ACHN (cell line): ENCODE results near the gene CEP350.
"Not testable (repeated sequence)": the region's sequence is repeated elsewhere in the genome, so short reads cannot be mapped to it uniquely, and the experiment has no call there.

ENCODE experiments used
- DNase-seq: peaks from one replicate; pipeline ENCODE4 v3.0.0-alpha.2; 2015
- in situ Hi-C: cut with HindIII; loops from 2 replicates; pipeline ENCODE4 v1.10.0; 2017; ENCODE audit warnings: low sequenced_read_pairs, low pct_ligation_motif_present, low pct_unique_long_range_greater_than_20kb

The CEP350 gene

DNA sequence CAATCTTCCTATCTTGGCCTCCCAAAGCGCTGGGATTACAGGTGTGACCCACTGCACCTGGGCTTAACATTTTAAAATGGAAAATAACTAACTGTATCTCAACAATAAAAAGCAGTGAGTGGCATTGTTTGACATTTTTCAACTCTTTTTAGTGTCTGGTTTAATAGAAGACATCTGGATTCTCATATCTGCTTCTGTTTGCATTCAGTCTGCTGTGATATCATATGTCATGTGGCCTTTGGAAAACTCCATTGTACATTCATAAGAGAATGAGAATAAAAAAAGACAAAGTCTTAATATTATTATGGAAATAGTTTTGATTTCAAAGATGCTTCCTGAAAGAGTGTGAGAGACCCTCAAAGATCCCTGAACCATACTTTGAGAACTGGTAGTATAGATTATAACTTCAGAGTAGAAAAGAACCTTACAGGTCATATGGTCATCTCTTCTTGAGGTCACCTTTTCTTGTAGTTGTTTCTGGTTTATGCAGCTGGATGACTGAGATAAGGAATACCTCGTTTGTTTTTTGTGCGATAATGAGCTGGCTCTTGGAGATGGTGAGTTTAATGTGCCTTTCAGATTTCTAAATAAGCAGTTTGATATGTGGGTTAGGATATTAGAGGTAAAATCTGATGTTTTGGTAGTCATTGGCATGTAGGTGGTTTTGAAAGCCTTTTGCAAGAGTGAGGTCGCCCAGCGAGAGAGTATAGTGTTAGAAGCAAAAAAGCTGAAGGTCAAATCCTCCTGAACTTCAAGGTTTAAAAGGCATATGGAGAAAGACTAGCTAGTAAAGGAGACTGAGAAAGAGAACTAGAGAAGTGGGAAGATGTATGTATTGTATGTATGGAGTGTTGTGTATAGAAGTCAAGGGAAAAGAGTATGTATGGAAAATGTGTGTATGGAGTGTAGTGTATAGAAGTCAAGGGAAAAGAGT lies 17.2 kb downstream of the CEP350 start:
- DNase-seq, result no peak
- in situ Hi-C loops, result no loop called here

DNA sequence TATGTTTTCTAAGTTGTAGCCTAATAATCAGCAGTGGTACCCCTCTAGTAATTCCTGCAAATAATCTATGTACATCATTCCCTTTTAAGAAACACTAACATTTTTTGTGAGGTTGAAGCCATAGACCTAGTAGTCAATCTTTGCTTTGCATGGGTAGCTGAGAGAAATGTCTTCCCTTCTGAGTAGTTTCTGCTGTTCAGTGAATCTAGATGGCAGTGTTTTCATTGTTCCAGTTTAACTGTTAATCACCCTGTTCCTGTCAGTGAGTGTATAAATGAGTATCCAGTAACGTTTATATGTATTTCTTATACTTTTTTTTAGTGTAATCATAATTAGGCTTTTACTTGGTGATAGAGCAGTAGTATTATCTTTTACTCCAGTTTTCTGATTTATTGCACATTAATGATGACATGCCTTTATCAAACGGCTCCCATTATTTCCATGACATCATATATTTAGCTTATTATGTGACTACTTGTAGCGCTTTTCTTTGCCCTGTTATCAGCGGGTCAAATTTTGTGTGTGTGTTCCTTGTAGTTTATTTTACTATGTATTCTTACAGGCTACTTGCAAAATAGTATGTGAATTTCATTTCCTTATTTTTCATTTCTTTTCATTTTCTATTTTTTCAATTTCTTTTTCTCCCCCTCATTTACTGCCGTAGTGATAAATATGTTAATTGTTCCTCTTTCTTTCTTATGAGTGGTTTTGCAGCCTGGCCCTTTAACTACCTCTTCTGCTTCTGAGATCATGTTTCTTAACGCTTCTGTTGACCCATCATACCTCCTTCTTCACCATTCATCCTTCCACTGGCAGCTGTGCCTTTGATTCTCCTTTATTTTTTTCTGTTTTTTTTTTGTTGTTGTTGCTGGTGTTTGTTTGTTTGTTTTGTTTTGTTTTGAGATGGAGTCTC lies 18.8 kb downstream of the CEP350 start:
- in situ Hi-C loops, result no loop called here
- no peak for DNase-seq

DNA sequence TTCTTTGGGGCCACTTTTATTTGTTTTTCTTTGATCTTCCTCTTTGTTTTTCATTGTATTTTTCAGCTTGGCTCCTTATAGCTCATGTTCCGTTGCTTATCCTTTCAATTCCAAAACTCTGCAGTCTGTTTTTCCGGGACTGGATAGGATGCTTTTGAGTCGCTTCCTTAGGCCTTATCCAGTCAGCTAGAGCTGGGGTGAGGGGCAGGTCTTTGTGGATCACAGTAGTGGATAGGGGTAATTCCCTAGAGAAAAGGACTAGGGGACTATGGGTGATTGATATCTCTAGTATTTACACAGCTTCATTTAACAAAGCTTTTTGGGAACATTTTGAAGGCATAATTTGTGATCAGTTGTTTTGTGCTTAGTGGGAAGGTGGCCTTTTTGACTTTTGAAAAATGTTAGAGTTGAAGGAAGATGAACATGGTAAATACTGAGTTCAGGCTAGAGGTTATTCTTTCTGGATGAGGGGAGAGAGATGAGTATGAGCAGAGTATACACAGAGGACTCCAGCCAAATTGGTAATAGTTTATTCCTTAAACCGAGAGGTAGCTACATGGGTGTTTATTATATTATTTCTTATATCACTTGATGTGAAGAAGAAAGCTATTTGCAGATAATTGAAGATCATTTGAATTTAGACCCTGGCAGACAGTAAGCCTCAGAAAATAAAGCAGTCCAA lies 22.5 kb downstream of the CEP350 start:
- in situ Hi-C loops, result no loop called here
- DNase-seq, result no peak

DNA sequence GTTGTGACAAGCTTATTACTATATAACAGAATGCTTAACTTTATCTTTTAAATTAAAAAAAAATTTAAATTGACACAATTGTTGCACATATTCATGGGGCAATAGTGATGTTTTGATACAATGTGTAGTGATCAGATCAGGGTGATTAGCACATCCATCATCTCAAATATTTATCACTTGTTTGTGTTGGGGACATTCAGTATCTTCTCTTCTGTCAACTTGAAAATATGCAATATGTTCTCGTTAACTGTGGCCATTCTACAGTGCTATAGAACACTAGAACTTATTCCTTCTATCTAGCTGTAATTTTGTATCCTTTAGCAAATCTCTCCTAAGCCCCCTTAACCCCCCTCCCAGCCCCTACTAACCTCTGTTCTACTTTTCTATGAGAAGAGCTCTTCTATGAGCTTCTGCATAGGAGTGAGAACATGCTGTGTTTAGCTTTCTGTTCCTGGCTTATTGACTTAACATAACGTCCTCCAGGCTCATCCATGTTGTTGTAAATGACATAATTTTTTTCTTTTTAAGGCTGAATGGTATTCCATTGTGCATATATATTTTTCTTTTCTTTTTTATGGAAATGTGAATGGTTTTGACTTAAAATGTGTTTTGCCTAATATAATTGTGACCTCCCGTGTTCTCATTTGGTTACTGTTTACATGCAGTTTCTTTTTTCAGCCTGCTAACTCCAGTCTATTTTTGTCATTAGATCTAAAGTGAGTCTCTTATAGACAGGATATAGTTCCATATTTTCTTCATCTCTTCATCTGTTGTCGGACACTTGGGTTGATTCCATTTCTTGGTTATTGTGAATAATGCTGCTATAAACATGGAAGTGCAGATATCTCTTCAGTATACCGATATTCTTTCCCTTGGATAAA lies 23.8 kb downstream of the CEP350 start:
- DNase-seq, result no peak
- in situ Hi-C loops, result no loop called here

DNA sequence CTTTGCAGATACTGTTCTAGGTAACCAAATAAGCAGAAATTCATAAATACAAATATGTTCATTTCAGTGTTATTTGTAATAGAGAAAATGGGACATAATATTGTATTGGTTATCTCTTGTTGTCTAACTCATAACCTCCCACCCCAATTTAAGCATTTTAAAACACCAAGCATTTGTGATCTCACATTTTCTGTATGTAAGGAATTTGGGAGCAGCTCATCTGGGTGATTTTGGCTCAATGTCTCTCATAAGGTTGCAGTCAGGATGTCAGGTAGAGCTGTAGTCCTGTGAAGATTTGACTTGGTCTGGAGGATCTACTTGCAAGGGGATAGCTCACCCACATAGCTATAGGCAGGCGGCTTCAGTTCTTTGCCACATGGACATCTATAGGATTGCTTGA lies 29.5 kb downstream of the CEP350 start:
- in situ Hi-C loops, result no loop called here
- DNase-seq, result no peak

DNA sequence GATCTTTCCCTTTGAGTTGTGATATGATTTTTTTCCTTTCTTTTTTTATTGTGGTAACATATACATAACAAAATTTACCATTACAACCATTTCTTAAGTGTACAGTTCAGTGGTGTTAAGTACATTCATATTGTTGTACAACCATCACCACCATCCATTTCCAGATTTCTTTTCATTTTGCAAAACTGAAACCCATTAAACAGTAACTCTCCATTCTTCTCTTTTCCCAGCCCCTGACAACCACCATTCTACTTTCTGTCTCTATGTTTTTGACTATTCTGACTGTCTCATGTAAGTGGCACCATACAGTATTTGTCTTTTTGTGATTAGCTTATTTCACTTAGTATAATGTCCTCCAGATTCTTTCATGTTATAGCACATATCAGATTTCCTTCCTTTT lies 30.3 kb downstream of the CEP350 start:
- in situ Hi-C loops, result no loop called here
- no peak for DNase-seq

DNA sequence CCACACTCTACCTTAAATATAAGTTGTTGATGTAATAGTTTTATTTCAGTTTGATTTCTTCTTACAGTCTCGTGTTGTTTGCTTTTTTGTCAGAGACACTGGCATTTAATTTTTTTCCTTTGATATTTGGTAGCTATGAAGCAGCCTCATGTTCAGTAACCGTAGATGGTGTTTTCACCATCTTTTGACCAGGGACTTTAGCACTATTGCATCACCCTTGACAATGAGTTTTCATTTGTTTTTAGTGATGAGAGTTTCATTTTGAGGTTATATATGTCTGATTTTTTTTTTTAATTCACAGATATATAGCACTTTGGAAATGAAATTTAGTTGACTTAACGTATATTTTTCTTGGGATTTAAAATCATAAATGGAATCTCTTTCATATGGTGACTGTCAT lies 36.2 kb downstream of the CEP350 start:
- no peak for DNase-seq

DNA sequence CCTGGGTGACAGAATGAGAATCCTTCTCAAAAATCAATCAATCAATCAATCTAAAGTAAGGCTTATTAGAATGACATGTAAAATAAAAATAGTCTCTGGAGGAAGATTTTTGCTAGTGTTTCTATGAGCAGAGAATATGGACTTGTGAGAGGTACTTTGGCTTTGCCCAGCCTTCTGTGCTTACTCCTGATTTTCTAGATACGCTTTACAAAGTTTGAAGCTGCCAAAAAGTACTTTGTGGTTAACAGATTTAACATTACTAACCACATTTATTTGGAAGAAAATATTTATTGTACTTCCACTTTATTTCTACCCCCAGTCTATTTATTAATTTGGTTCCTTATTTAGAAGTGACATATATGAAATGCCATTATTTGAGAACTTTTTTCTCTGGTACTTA lies 41.0 kb downstream of the CEP350 start:
- in situ Hi-C loops, result no loop called here
- DNase-seq, result no peak

More for the DNA sequence above, 36.2 kb downstream of the CEP350 start:
- in situ Hi-C loops, result no loop called here

DNA sequence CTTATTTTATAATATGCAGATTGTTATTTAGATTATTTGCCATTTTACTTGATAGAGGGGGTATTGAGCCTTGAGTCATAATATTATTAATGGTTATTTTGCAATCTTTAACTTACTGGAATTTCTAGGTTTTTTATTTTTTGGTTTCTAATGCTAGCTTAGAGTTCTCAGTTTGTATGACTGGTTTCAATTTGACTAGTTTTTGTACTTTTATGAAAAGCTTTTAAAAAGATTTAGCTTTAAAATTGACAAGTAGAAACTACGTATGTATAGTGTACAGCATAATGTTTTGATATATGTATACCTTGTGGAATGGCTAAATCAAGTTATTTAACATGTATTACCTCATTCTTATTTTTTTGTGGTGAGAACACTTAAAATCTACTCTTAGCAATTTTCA lies 41.5 kb downstream of the CEP350 start:
- in situ Hi-C loops, result no loop called here
- no peak for DNase-seq

DNA sequence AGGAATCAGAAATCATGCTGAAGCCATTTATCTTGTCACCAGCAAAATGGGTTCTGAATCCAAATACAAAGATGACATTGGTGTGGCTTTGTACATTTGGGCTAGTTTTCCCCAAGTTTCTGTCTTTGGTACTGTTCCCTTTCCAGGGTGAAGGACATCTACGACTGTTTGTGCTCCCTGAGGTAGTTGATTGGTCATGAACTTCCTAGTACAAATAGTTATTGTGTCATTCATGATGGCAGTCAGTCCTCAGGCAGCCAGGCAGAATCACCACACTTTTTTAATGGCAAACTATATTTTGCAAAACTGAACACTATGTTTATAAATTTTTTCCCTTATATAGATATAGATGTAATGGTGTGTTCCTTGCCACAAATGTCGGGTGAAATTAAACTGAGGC lies 46.0 kb downstream of the CEP350 start:
- in situ Hi-C loops, result no loop called here
- no peak for DNase-seq

DNA sequence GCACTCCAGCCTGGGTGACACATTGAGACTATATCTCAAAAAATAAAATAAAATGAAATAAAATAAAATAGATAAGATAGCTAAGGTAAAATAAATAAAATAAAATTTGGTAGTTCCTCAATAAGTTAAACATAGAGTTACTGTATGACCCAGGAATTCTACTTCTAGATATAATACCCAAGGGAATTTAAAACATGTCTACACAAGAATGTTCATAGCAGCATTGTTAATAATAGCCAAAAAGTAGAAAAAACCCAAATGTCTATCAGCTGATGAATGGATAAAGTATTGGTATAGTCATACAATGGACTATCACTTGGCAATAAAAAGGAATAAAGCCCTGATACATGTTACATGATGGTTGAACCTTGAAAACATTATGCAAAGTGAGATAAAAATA lies 47.8 kb downstream of the CEP350 start:
- DNase-seq, result no peak
- in situ Hi-C loops, result no loop called here

DNA sequence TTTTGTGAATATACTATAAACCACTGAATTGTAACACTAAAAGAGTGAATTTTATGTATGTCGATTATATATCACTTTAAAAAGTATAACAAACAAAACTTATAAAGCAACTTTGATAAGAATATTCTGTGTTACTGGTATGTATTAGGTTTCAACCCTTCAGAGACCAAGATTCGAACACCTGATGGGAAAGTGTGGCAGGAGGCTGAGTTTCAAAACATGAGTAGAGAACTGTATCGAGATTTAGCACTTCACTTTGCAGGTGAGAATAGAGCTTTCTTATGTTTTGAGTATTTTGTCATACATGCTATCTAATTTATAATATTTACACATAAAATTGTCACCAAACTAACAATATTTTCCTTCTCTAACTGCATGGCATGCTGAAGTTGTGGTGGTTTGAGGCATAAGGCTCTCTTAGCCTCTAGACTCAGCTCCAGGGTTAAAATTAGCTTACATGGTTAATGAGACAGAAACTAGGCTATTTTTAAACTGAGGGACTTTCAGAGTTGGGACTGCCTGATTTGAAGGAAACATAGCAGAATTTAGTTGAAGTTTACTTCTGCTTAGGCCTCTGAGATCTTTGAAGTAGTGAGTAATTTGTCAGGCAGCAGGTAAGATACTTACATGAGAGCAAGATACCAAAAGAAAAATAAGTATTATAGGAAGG lies 48.6 kb downstream of the CEP350 start:
- in situ Hi-C loops, result no loop called here
- DNase-seq, result no peak

DNA sequence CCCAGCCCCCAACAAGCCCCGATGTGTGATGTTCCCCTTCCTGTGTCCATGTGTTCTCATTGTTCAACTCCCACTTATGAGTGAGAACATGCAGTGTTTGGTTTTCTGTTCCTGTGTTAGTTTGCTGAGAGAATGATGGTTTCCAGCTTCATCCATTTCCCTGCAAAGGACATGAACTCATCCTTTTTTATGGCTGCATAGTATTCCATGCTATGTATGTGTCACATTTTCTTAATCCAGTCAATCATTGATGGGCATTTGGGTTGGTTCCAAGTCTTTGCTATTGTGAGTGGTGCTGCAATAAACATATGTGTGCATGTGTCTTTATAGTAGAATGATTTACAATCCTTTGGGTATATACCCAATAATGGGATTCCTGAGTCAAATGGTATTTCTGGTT lies 52.2 kb downstream of the CEP350 start:
- DNase-seq, in situ Hi-C loops: not testable (repeated sequence)

DNA sequence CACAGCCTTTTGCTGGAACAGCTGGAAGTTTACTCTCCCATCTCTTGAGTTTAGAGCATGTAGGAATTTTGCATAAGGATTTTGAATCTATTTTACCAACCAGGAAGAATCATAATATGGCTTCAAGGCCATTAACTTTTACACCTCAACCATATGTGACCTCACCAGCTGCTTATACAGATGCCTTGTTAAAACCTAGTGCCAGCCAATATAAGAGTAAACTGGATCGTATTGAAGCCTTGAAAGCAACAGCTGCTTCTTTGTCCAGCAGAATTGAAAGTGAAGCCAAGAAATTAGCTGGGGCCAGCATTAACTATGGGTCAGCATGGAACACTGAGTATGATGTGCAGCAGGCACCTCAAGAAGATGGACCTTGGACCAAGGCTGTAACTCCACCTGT lies 65.4 kb downstream of the CEP350 start:
- no peak for DNase-seq
- in situ Hi-C loops, result no loop called here

DNA sequence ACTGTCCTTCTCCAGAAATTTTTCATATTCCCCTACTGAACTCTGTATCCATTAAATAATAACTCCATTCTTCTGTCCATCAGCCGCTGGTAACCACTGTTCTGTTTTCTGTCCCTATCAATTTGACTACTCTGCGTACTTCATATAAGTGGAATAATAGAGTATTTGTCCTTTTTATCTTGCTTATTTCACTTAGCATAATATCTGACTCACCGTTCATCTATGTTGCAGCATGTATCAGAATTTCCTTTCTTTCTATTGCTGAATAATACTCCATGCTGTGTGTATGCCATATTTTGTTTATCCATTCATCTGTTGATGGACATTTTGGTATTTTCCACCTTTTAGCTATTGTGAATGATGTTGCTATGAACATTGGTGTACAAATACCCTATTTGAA lies 71.9 kb downstream of the CEP350 start:
- no peak for DNase-seq
- in situ Hi-C loops, result no loop called here

DNA sequence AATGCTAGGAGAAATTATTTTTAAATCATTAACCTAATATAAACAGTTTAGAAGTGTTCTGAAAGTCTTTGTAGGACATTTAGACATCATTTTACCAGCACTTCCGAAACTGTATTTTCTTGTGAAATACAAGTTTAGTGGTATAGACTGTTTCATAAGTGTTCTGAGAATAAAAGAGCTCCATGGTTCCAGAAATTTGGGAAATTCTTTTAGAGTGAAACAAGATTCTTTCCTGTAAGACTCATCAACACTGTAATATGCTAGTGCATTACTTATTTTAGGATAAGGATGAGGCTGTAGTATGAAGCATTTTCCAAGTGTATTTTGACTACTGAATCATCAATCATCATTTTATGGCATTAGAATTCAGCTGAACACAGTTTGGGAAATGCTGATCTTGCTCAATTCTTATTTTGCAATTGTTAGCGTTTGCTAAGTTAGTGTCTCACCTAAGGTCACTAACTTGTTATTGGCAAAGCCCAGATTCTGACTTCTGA lies 73.4 kb downstream of the CEP350 start:
- in situ Hi-C loops, result no loop called here

DNA sequence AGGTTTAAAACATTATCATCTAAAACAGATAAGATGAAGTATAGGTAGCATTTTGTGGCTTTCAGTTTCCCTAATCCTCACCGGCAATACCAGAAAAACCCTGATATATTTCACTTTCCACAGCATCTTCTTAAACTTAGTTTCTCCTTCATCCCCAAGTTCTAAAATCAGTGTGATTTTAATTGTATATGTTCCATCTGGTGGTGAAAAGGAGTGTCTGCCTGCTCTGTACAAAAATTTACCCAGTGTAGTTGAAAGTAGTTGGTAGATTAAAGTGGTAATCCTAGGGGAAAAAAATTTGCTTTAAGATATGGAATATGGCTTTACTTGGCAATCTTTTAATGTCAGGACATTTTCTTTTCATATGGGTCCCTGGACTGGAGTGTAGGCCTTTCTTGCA lies 74.3 kb downstream of the CEP350 start:
- in situ Hi-C loops, result no loop called here
- no peak for DNase-seq

More for the DNA sequence above, 73.4 kb downstream of the CEP350 start:
- no peak for DNase-seq
